Right cardiac atrium (tissue), 5 donors: Measurements from ENCODE around the gene C11orf91. TPM values are rescaled to one million over a fixed set of nuclear protein-coding genes. Genes with fewer than 3 reads are reported as not detected.

ENCODE experiments used
- polyA plus RNA-seq: library from polyadenylated mRNA; stranded (reverse); fragments of 200-250 nt; gene quantifications from one replicate; pipeline ENCODE4 v1.2.3, GENCODE V29; 2013
- total RNA-seq, 4 donors: library from RNA; stranded (reverse); fragmentation: NEBNext Ultra II Directional; extraction: Animal tissue kit (Norgen Biotek cat#: 25700); gene quantifications; one replicate each; pipeline ENCODE4 v1.2.1, GENCODE V29; 2021
- donor health status: healthy with polysubstance abuse.
- donor health status: DM: no; HTN: yes; CAD: no.
- donor health status: DM: no; HTN: no; CAD: no.
- donor health status: DM: no; HTN: yes; CAD: no; lungs with severe emphysema.
- donor health status: DM: yes; HTN: yes; CAD: no.

C11orf91 gene
- total and polyA plus RNA-seq, 5 donors: 1.9 TPM; not detected in 4

Other genes starting within 250 kb of the C11orf91 start
- gene CD59, start 35.6 kb upstream of the C11orf91 start, total RNA-seq: 100 to 1,000 TPM; 619 to 780 (median 669) TPM
- 245 TPM for gene CD59, start 35.6 kb upstream of the C11orf91 start, polyA plus RNA-seq
- gene FBXO3, start 73.7 kb upstream of the C11orf91 start, total RNA-seq: 10 to 100 TPM; 30.2 to 40.8 (median 39.2) TPM
- 27.3 TPM for gene FBXO3, start 73.7 kb upstream of the C11orf91 start, polyA plus RNA-seq
- gene LMO2, start 191.2 kb upstream of the C11orf91 start, total RNA-seq: 10 to 100 TPM in 3 of 4 donors, 1 to 10 TPM in 1; 9.9 to 16.8 (median 10.6) TPM
- gene LMO2, start 191.2 kb upstream of the C11orf91 start, polyA plus RNA-seq: 10.0 TPM